GM12875 (cell line): ENCODE results near the gene TDRKH.
"Not testable (repeated sequence)": the region's sequence is repeated elsewhere in the genome, so short reads cannot be mapped to it uniquely, and the experiment has no call there.

Experiments
- H3K4me3 ChIP-seq: one replicate; pipeline ENCODE4 v1.5.1; 2011; ENCODE audit warnings: low read depth, low read length, control low read depth
- TF ChIP-seq, protein P1 (sequence below): IDR thresholded peaks from 2 replicates; pipeline ENCODE4 v1.5.1; 2011; ENCODE audit warnings: low read depth, mild to moderate bottlenecking, control low read depth, inconsistent platforms, low read length, moderate library complexity, borderline replicate concordance; ENCODE audit not compliant: insufficient read depth

TDRKH gene

DNA sequence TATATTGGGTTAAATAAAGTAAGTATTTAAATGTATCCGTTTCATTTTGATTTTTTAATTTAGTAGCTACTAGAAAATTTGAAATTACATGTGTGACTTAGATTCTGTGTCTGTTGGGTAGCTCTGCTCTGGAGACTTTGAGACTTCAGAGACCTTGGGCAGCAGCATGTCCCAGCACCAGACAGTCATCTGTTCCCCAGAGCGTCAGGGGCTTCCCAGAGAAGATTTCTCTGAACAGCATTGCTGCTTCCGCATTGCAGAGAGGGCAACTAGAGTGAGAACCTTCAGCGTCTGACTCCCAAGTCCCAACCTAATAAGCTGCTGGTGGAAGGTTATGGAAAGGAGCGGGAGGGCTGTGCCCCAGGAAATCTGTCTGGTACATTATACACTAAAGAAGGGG, 8.3 kb upstream of the TDRKH start:
- H3K4me3 ChIP-seq, result no peak overlapping the region
- TF ChIP-seq, protein P1, sequence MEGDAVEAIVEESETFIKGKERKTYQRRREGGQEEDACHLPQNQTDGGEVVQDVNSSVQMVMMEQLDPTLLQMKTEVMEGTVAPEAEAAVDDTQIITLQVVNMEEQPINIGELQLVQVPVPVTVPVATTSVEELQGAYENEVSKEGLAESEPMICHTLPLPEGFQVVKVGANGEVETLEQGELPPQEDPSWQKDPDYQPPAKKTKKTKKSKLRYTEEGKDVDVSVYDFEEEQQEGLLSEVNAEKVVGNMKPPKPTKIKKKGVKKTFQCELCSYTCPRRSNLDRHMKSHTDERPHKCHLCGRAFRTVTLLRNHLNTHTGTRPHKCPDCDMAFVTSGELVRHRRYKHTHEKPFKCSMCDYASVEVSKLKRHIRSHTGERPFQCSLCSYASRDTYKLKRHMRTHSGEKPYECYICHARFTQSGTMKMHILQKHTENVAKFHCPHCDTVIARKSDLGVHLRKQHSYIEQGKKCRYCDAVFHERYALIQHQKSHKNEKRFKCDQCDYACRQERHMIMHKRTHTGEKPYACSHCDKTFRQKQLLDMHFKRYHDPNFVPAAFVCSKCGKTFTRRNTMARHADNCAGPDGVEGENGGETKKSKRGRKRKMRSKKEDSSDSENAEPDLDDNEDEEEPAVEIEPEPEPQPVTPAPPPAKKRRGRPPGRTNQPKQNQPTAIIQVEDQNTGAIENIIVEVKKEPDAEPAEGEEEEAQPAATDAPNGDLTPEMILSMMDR, result no peak

DNA sequence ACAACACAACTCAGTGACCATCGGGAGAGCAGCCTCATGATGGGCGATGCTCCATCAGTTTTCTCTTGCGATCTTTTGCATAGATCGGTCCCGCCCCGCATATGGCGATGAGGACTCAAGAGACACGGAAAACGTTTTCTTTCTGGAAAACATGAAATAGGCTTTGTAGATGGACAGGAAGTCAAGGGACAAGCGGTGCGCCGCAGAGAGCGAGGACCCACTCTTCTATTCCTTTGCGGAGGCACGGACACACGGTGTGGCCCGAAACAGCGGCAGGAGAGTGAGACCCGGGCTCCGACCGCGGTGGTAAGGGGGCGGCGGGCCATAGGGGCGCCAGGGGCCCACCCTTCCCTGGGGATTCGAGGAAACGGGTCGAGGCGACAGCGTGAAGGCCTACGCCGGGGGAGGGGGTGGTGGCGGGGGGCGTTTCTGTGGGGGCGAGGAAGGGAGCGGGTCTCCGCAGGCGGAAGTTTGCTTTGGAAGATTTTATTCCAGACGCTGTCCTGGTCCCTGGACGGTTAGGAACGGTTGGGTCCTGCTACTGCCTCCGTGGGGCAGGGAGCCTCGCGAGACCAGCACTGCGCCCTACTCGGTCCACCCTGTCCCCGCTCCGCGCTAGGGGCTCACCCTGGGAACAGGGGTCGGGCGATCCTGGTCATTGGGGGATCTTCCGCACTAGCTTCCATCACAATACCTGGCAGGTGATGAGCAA, 796 bp upstream of the TDRKH start:
- TF ChIP-seq, protein P1, result no peak
- H3K4me3 ChIP-seq, result peak overlapping the region; percentile 55

DNA sequence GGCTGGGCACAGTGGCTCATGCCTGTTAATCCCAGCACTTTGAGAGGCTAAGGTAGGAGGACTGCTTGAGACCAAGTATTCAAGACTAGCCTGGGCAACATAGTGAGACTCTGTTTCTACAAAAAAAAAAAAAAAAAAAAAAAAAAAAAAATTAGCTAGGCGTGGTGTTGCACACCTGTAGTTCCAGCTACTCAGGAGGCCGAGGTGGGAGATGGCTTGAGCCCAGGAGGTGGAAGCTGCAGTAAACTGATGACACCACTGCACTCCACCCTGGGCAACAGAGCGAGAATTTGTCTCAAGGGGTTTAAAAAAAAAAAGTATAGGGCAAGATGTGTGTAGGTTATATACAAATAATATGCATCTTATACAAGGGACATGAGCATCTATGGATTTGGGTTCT, 2.6 kb downstream of the TDRKH start:
- TF ChIP-seq, protein P1, result no peak
- no peak overlapping the region for H3K4me3 ChIP-seq

DNA sequence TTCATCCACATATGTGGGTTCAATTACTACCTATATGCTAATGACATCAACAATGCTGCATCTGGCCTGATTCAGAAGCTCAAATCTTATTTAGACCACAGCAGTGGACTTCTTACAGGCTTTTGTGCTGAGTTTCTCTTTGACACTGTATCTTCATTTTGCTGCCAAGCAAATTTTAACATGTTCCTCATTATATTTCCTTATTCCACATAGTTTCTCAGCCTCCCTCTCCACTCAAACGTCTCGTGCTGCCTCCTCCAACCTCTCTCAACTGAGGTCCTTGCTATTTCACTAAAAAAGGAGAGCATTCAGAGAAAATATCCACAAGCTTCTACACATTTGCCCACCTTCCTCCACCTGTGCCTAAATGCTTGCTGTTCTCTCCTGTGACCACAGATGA, 6.5 kb downstream of the TDRKH start:
- TF ChIP-seq, protein P1, result no peak
- no peak overlapping the region for H3K4me3 ChIP-seq

DNA sequence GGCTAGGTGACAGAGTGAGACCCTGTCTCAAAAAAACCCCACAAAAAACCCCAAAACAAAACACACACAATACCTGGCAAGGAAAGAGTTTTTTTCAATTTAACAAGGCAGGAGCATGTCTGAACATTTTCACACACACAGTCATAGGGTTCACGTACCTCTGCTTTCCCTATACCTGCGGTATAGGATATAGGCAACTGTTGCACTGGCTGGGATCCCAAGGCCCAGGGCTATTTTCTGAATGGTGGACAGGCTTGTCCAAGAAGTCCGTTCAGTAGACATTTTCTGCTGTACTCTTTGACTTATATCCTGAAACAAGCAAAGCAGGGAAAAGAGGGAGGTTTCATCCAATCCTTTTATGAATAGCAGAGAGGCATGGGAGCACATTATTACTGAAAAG, 7.6 kb downstream of the TDRKH start:
- TF ChIP-seq, protein P1, result no peak
- H3K4me3 ChIP-seq, result no peak overlapping the region

DNA sequence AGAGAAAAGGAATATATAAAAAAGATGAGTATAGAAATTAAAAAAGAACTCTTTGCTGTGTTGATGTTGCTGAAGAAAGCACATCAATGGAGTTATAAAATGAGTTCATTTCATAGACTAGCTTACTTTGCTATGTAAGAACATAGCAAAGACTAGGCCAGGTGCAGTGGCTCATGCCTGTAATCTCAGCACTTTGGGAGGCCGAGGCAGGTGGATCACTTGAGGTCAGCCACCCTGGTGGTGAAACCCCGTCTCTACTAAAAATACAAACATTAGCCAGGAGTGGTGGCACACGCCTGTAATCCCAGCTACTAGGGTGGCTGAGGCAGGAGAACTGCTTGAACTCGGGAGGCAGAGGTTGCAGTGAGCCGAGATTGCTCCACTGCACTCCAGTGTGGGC, 8.3 kb downstream of the TDRKH start:
- not testable (repeated sequence) for H3K4me3 ChIP-seq

DNA sequence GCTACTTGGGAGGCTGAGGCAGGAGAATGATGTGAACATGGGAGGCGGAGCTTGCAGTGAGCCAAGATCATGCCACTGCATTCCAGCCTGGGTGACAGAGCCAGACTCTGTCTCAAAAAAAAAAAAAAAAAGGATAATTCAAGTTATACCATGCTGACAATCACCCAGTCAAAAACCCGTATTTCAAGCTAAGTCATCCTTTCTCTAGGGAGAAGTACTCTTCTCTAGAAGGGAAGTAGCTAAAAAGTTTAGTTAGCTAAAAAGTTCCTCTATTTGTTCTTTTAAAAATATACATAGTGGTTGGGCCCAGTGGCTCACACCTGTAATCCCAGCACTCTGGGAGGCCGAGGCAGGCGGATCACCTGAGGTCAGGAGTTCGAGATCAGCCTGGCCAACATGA, 9.6 kb downstream of the TDRKH start:
- H3K4me3 ChIP-seq, result not testable (repeated sequence)

DNA sequence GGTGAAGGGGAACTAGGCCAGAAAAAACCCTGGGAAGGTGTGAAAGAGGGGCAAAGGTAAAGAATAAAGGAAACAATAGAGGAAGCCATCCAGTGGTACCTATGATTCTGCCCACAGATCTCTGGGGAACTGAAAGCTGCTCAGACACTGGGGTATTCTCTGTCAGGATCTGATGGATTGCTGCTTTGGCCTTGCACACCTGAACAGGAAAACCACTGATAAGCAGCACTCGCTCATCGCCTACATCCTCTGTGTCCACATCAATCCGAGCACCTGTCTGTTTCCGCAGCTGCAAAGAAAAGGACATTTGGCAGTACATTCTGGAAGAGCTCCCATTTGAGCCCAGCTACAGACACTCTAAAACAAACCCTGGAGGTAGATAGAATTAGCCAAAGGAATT, 10.4 kb downstream of the TDRKH start:
- no peak overlapping the region for H3K4me3 ChIP-seq
- TF ChIP-seq, protein P1, result no peak
